ENCODE measurements around the gene CCL28. TPM values are rescaled to one million over a fixed set of nuclear protein-coding genes. Genes with fewer than 3 reads are reported as not detected.
A peak's percentile ranks its signal among the peaks of the same experiment; 100 is the strongest.

The CCL28 gene
- total RNA-seq, 1 experiment from 2014 or later, result not detected

DNA sequence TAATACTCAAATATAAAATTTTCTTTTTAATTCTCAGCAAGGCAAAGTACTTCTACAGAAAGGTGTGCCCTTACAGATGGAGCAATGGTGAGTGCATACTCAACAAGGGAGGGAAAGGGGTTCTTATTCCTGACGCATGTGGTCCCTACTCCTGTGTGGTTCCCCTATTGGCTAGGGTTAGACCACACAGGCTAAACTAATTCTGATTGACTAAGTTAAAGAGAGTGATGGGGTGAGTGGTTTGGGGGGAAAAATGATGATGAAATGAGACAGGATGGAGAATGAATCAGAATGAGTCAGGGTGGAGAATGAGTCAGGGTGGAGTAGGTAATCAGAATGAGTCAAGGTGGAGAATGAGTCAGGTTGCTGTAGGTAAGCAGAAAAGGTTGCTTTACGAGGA lies 76.0 kb downstream of the CCL28 start:
- Mint-ChIP-seq H3K36me3 (ENCODE audit: insufficient read depth in 1 of 3, low read depth in 3 of 3) (peaks cover 5 to 19% (median 11%) of the 10 kb centered on the region in 3 experiments), H3K4me3 (no peak overlapping the region), H3K27me3 (ENCODE audit: low read depth) (peaks cover 5% of the 10 kb centered on the region), H3K27ac (peak overlapping the region in 1 of 3 experiments; percentile 5; a peak in 1 of 7 replicates), H3K9me3 (peaks cover 32 to 44% of the 10 kb centered on the region in 2 experiments), H3K4me1 (no peaks in the 10 kb centered on the region)
- Histone ChIP-seq H3K79me1 (ENCODE audit: insufficient read depth, low read depth, low read length, poor library complexity, severe bottlenecking) (no peaks in the 10 kb centered on the region), H3K4ac (ENCODE audit: low read depth, low read length) (no peak overlapping the region), H4K8ac (replicated peaks; ENCODE audit: insufficient read length, low read depth, low read length) (no peak overlapping the region), H2AFZ (ENCODE audit: low read length) (no peak overlapping the region), H3K27ac (ENCODE audit: insufficient read length, low read depth, low read length) (no peak overlapping the region), H3K9ac (ENCODE audit: extremely low read depth, insufficient read length, low read length) (no peak overlapping the region), H4K20me1 (ENCODE audit: control insufficient read depth, insufficient read depth, insufficient read length) (no peaks in the 10 kb centered on the region), H4K5ac (ENCODE audit: insufficient read length, low read depth, low read length) (no peak overlapping the region), H3K4me2 (ENCODE audit: insufficient read depth, insufficient read length, low read length) (no peak overlapping the region), H2BK15ac (ENCODE audit: low read depth, low read length) (no peak overlapping the region), H2BK5ac (ENCODE audit: insufficient read length, low read length) (no peak overlapping the region), H3K23ac (ENCODE audit: insufficient read length, low read depth, low read length) (no peak overlapping the region), H3T11ph (ENCODE audit: low read length) (no peak overlapping the region), H3K79me2 (ENCODE audit: insufficient read depth, low read length) (no peaks in the 10 kb centered on the region), H2BK20ac (ENCODE audit: low read depth, low read length, poor library complexity, severe bottlenecking) (no peak overlapping the region), H2AK5ac (ENCODE audit: insufficient read length, low read length) (no peak overlapping the region), H3K4me1 (ENCODE audit: insufficient read depth, low read length) (no peaks in the 10 kb centered on the region), H2BK120ac (ENCODE audit: low read depth, low read length, poor library complexity, severe bottlenecking) (no peak overlapping the region), H3K14ac (ENCODE audit: insufficient read depth, low read length) (no peak overlapping the region), H4K91ac (ENCODE audit: insufficient read length, low read depth, low read length) (no peak overlapping the region), H3K23me2 (ENCODE audit: insufficient read length, low read depth, low read length, poor library complexity, severe bottlenecking) (no peaks in the 10 kb centered on the region), H3K27me3 (ENCODE audit: insufficient read depth, low read length) (no peaks in the 10 kb centered on the region), H3K9me3 (ENCODE audit: control insufficient read depth, low read depth, low read length) (peaks cover 6% of the 10 kb centered on the region), H3K18ac (ENCODE audit: insufficient read length, low read depth, low read length) (no peak overlapping the region), H2BK12ac (ENCODE audit: insufficient read length, low read depth, low read length) (no peak overlapping the region), H3K56ac (ENCODE audit: insufficient read length, low read depth, low read length) (no peak overlapping the region)
- DNase-seq, result no peak
- TF ChIP-seq, protein P1, sequence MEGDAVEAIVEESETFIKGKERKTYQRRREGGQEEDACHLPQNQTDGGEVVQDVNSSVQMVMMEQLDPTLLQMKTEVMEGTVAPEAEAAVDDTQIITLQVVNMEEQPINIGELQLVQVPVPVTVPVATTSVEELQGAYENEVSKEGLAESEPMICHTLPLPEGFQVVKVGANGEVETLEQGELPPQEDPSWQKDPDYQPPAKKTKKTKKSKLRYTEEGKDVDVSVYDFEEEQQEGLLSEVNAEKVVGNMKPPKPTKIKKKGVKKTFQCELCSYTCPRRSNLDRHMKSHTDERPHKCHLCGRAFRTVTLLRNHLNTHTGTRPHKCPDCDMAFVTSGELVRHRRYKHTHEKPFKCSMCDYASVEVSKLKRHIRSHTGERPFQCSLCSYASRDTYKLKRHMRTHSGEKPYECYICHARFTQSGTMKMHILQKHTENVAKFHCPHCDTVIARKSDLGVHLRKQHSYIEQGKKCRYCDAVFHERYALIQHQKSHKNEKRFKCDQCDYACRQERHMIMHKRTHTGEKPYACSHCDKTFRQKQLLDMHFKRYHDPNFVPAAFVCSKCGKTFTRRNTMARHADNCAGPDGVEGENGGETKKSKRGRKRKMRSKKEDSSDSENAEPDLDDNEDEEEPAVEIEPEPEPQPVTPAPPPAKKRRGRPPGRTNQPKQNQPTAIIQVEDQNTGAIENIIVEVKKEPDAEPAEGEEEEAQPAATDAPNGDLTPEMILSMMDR (conservative IDR thresholded peaks at IDR 0.05), result no peak
- WGBS (ENCODE audit: extremely low coverage, insufficient read length, low lambda C conversion rate), result no CpG with 5 or more reads among the region's 2 CpGs

Data from H9 (cell line).